H1 (cell line): ENCODE measurements around the gene C2CD2L. TPM values are rescaled to one million over a fixed set of nuclear protein-coding genes. Genes with fewer than 3 reads are reported as not detected.

Experiments used
- CTCF ChIA-PET: fragments of 300-600 bp; sonication (Branson Sonifier 250); formaldehyde crosslinking; loops from one replicate; lab custom pipeline; 2021; ENCODE audit not compliant: partially characterized antibody; lab: Charles Lee
- POLR2A ChIA-PET: fragments of 300-600 bp; sonication (Branson Sonifier 250); formaldehyde crosslinking; loops from one replicate; lab custom pipeline; 2021; ENCODE audit warnings: inconsistent platforms; ENCODE audit not compliant: partially characterized antibody; lab: Charles Lee
- DNase-seq, 2 experiments: peaks; one replicate each; pipeline versions ENCODE4 v3.0.0 to v3.0.0-alpha.2; 2010 to 2022; ENCODE audit warnings: low spot score in 2 of 2, low read depth in 1 of 2, mixed read lengths in 1 of 2
- FAIRE-seq: peaks from 2 replicates; lab custom pipeline; 2011; peaks lifted over from hg19 to GRCh38; lab: Jason Lieb, UNC
- H2AFZ ChIP-seq: 2 replicates; pipeline ENCODE4 v1.8.1; 2012; ENCODE audit warnings: low read length, inconsistent platforms
- H2AK5ac ChIP-seq: 2 replicates; pipeline ENCODE4 v1.6.1; 2013; ENCODE audit warnings: low read depth, low read length
- H2BK120ac ChIP-seq: replicated peaks from 2 replicates; pipeline ENCODE3; 2013; ENCODE audit warnings: low read depth, low read length, inconsistent platforms
- H2BK12ac ChIP-seq: 2 replicates; pipeline ENCODE4 v1.6.1; 2013; ENCODE audit warnings: low read depth, low read length
- H2BK15ac ChIP-seq: 2 replicates; pipeline ENCODE4 v1.6.1; 2013; ENCODE audit warnings: low read length
- H2BK20ac ChIP-seq: 2 replicates; pipeline ENCODE4 v1.6.1; 2013; ENCODE audit warnings: low read length
- H2BK5ac ChIP-seq: 2 replicates; pipeline ENCODE4 v1.6.1; 2013; ENCODE audit warnings: low read depth, low read length
- H3K14ac ChIP-seq: 2 replicates; pipeline ENCODE4 v1.6.1; 2013; ENCODE audit warnings: inconsistent platforms; ENCODE audit not compliant: insufficient read length
- H3K18ac ChIP-seq: 2 replicates; pipeline ENCODE4 v1.6.1; 2013; ENCODE audit warnings: low read length; ENCODE audit errors: extremely low read depth
- H3K23ac ChIP-seq: 2 replicates; pipeline ENCODE4 v1.6.1; 2013; ENCODE audit warnings: inconsistent platforms; ENCODE audit not compliant: insufficient read length
- H3K23me2 ChIP-seq: 2 replicates; pipeline ENCODE4 v1.6.1; 2013; ENCODE audit warnings: low read depth, low read length
- H3K27ac ChIP-seq: 2 replicates; pipeline ENCODE4 v1.6.1; 2011; ENCODE audit warnings: low read depth, low read length, inconsistent platforms
- H3K27me3 ChIP-seq, 4 experiments: replicated peaks in 1 of 4; 1 replicate in 1 of 4; 2 replicates in 3 of 4; pipeline versions ENCODE4 v1.6.1 to v1.8.1; 2011 to 2013; ENCODE audit warnings: low read length in 3 of 4, mild to moderate bottlenecking in 3 of 4, inconsistent platforms in 2 of 4, mixed read lengths in 2 of 4, moderate library complexity in 1 of 4; ENCODE audit not compliant: control insufficient read depth in 3 of 4, insufficient read depth in 3 of 4; ENCODE audit errors: extremely low read depth in 1 of 4
- H3K36me3 ChIP-seq, 4 experiments: 2 replicates each; pipeline versions ENCODE4 v1.6.1 to v1.8.1; 2011 to 2013; ENCODE audit warnings: mild to moderate bottlenecking in 4 of 4, low read length in 3 of 4, moderate library complexity in 2 of 4, control low read depth in 1 of 4, inconsistent platforms in 1 of 4; ENCODE audit not compliant: insufficient read depth in 4 of 4, control insufficient read depth in 2 of 4
- H3K4ac ChIP-seq: replicated peaks from 2 replicates; pipeline ENCODE3; 2013; ENCODE audit warnings: low read length, low read depth, mixed read lengths, inconsistent platforms; ENCODE audit not compliant: insufficient read length
- H3K4me1 ChIP-seq, 4 experiments: replicated peaks in 1 of 4; 1 replicate in 1 of 4; 2 replicates in 3 of 4; pipeline versions ENCODE4 v1.6.1 to v1.8.1; 2011 to 2013; ENCODE audit warnings: low read length in 3 of 4, inconsistent platforms in 2 of 4, mixed read lengths in 1 of 4; ENCODE audit not compliant: insufficient read depth in 4 of 4, control insufficient read depth in 3 of 4
- H3K4me2 ChIP-seq, 2 experiments: 2 replicates each; pipeline versions ENCODE4 v1.6.1 to v1.8.1; 2011 to 2013; ENCODE audit warnings: low read depth in 2 of 2, low read length in 2 of 2, control low read depth in 1 of 2, inconsistent platforms in 1 of 2, mild to moderate bottlenecking in 1 of 2; ENCODE audit not compliant: insufficient read depth in 1 of 2
- H3K4me3 ChIP-seq, 4 experiments: fragments of 200-600, 300-600 bp in 1 of 4; sonication (generic), shearing (Covaris generic), sonication (Bioruptor Twin) in 1 of 4; 2 replicates each; pipeline versions ENCODE4 v1.5.1 to v1.8.1; 2011 to 2016; ENCODE audit warnings: low read length in 4 of 4, low read depth in 3 of 4, control low read depth in 2 of 4, inconsistent platforms in 2 of 4, mild to moderate bottlenecking in 2 of 4, mixed read lengths in 1 of 4, moderate library complexity in 1 of 4; ENCODE audit not compliant: insufficient read depth in 2 of 4; ENCODE audit errors: extremely low read depth in 1 of 4
- H3K56ac ChIP-seq: replicated peaks from 2 replicates; pipeline ENCODE3; 2013; ENCODE audit warnings: low read depth, mild to moderate bottlenecking, mixed read lengths, low read length, inconsistent platforms; ENCODE audit not compliant: insufficient read length
- H3K79me1 ChIP-seq: 2 replicates; pipeline ENCODE4 v1.6.1; 2013; ENCODE audit warnings: low read depth, low read length, control low read depth
- H3K79me2 ChIP-seq, 2 experiments: 2 replicates each; pipeline versions ENCODE4 v1.6.1 to v1.8.1; 2012 to 2013; ENCODE audit warnings: low read length in 2 of 2, mild to moderate bottlenecking in 2 of 2, inconsistent platforms in 1 of 2; ENCODE audit not compliant: insufficient read depth in 2 of 2, control insufficient read depth in 1 of 2
- H3K9ac ChIP-seq, 4 experiments: replicated peaks in 1 of 4; 1 replicate in 1 of 4; 2 replicates in 3 of 4; pipeline versions ENCODE4 v1.6.1 to v1.8.1; 2011 to 2013; ENCODE audit warnings: low read depth in 3 of 4, low read length in 3 of 4, control low read depth in 2 of 4, mild to moderate bottlenecking in 2 of 4, moderate library complexity in 2 of 4, inconsistent platforms in 1 of 4; ENCODE audit errors: extremely low read depth in 1 of 4
- H3K9me3 ChIP-seq, 2 experiments: 2 replicates each; pipeline versions ENCODE4 v1.6.1 to v1.8.1; 2012 to 2013; ENCODE audit warnings: mild to moderate bottlenecking in 2 of 2, moderate library complexity in 2 of 2, control low read depth in 1 of 2, inconsistent platforms in 1 of 2, low read depth in 1 of 2, low read length in 1 of 2, mixed read lengths in 1 of 2; ENCODE audit not compliant: insufficient read depth in 2 of 2
- H4K20me1 ChIP-seq, 2 experiments: replicated peaks in 1 of 2; 2 replicates each; pipeline versions ENCODE3 to v1.8.1; 2011 to 2013; ENCODE audit warnings: inconsistent platforms in 2 of 2, low read length in 2 of 2, mild to moderate bottlenecking in 1 of 2; ENCODE audit not compliant: insufficient read depth in 2 of 2, control insufficient read depth in 1 of 2
- H4K5ac ChIP-seq: 2 replicates; pipeline ENCODE4 v1.6.1; 2013; ENCODE audit warnings: low read length, low read depth, mixed read lengths, inconsistent platforms; ENCODE audit not compliant: insufficient read length
- H4K8ac ChIP-seq: 2 replicates; pipeline ENCODE4 v1.8.0; 2013; ENCODE audit warnings: mild to moderate bottlenecking, moderate library complexity, low read length, inconsistent platforms; ENCODE audit not compliant: insufficient read depth; ENCODE audit errors: extremely low read depth
- H4K91ac ChIP-seq: replicated peaks from 2 replicates; pipeline ENCODE3; 2013; ENCODE audit warnings: low read length, mixed read lengths, inconsistent platforms; ENCODE audit not compliant: insufficient read length
- BACH1 ChIP-seq: IDR thresholded peaks from 2 replicates; pipeline ENCODE4 v1.6.1; 2012; ENCODE audit warnings: low read length, improper control_type of control experiment
- CEBPB ChIP-seq: IDR thresholded peaks from 2 replicates; pipeline ENCODE4 v1.6.1; 2012; ENCODE audit warnings: low read depth, low read length
- CHD1 ChIP-seq: IDR thresholded peaks from 2 replicates; pipeline ENCODE4 v1.6.1; 2012; ENCODE audit warnings: low read depth, low read length, improper control_type of control experiment
- CREB1 ChIP-seq: IDR thresholded peaks from 2 replicates; pipeline ENCODE4 v1.6.1; 2012; ENCODE audit warnings: inconsistent platforms
- CTCF ChIP-seq, 3 experiments: IDR thresholded peaks; 1 replicate in 2 of 3; 2 replicates in 1 of 3; pipeline versions ENCODE4 v1.5.1 to v1.6.1; 2011; ENCODE audit warnings: low read length in 3 of 3, mild to moderate bottlenecking in 3 of 3, inconsistent platforms in 2 of 3, low read depth in 1 of 3, moderate library complexity in 1 of 3; ENCODE audit not compliant: insufficient read depth in 1 of 3; ENCODE audit errors: control extremely low read depth in 1 of 3
- EGR1 ChIP-seq: IDR thresholded peaks from 2 replicates; pipeline ENCODE4 v1.6.1; 2011; ENCODE audit warnings: low read depth, low read length, borderline replicate concordance
- HDAC6 ChIP-seq: IDR thresholded peaks from one replicate; pipeline ENCODE4 v1.7.1; 2012; ENCODE audit warnings: low read depth, mild to moderate bottlenecking, inconsistent platforms, low read length, moderate library complexity
- JUN ChIP-seq: IDR thresholded peaks from 2 replicates; pipeline ENCODE4 v1.6.1; 2011; ENCODE audit warnings: low read depth, mild to moderate bottlenecking, improper control_type of control experiment, low read length
- RFX5 ChIP-seq: IDR thresholded peaks from 2 replicates; pipeline ENCODE4 v1.6.1; 2011; ENCODE audit warnings: low read depth, low read length, improper control_type of control experiment, borderline replicate concordance
- SIN3A ChIP-seq, 2 experiments: IDR thresholded peaks in 1 of 2; conservative IDR thresholded peaks in 1 of 2; 2 replicates each; pipeline ENCODE4 v1.6.1; 2011 to 2012; ENCODE audit warnings: low read length in 2 of 2, improper control_type of control experiment in 1 of 2, low read depth in 1 of 2, mild to moderate bottlenecking in 1 of 2
- SIX5 ChIP-seq: IDR thresholded peaks from 2 replicates; pipeline ENCODE4 v1.6.1; 2011; ENCODE audit warnings: mild to moderate bottlenecking, low read depth, low read length
- WGBS, 2 experiments: shearing (Covaris generic) in 1 of 2; methylation state at CpG; one replicate each; pipeline versions ENCODE4 v1.1.6 to v1.1.7; 2013 to 2015; ENCODE audit warnings: low lambda C conversion rate in 2 of 2, mixed read lengths in 2 of 2, inconsistent platforms in 1 of 2, low coverage in 1 of 2, missing lambda C conversion rate in 1 of 2; ENCODE audit not compliant: insufficient replicate concordance in 2 of 2, insufficient coverage in 1 of 2, insufficient read length in 1 of 2; ENCODE audit errors: extremely low coverage in 1 of 2, missing lambda C conversion rate in 1 of 2; 5-methylcytosine and 5-hydroxymethylcytosine counted together
- polyA plus RNA-seq, 7 experiments: library from polyadenylated mRNA; depleted of rRNA in 3 of 7; stranded (reverse) in 5 of 7; unstranded in 2 of 7; fragments of >200 nt in 5 of 7; fragments of 200-250 nt in 2 of 7; gene quantifications; 1 replicate in 5 of 7; 2 replicates in 1 of 7; 4 replicates in 1 of 7; pipeline versions ENCODE4 v1.2.1 to v1.2.3, GENCODE V29; 2011 to 2013; ENCODE audit warnings: missing spikeins in 2 of 7, mixed read lengths in 2 of 7
- total RNA-seq: library from RNA; stranded (reverse); fragmentation: NEBNext Ultra II Directional; extraction: Animal tissue kit (Norgen Biotek cat#: 25700); gene quantifications from 2 replicates; pipeline ENCODE4 v1.2.1, GENCODE V29; 2021

Gene C2CD2L
- total and polyA plus RNA-seq, 2 of the 8 experiments (the other 6 are each of a cell fraction or from before 2014, with no cell fraction given), result 2.5 to 4.0 TPM

DNA sequence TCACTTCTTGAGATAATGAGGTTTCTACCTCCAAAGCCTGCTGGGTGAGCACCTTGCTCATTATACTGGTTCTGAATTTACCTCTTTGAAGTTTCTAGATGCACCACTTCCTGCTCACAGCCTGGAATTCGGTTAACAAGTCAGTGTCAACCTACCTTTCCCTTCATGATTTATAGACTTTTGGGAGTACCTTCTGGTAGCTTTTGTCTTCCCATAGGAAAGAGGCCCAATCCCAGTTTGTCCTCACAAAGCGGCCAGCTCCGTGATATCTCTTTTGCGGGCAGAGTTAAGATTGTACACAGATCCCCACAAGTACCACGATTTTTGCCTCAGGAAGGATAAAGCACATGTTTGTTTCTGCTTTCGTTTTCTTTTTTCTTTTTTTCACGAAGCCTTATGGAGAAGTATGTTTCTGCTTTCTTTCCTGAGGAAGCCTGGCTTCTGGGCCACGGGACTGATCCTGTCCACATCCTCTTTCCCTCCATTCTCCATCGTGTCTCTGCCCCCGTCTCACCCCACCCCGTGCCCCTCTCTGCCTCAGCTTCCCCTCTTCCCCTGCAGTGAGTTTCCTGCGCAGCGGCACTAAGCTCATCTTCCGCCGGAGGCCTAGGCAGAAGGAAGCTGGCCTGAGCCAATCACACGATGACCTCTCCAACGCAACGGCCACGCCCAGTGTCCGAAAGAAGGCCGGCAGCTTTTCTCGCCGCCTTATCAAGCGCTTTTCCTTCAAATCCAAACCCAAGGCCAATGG lies 8.5 kb downstream of the C2CD2L start:
- Histone ChIP-seq H3K14ac (no peak overlapping the region), H4K5ac (no peak overlapping the region), H4K91ac (no peak overlapping the region), H3K4ac (no peak overlapping the region), H2BK12ac (no peak overlapping the region), H4K20me1 (no peaks in the 10 kb centered on the region), H4K8ac (no peak overlapping the region), H2AFZ (no peak overlapping the region), H2BK120ac (no peak overlapping the region), H3K9me3 (no peaks in the 10 kb centered on the region), H3K4me1 (peaks cover 0 to 4% (median 1%) of the 10 kb centered on the region in 4 experiments; a peak in 2 of 7 replicates), H2BK20ac (no peak overlapping the region; the same call in 1 of the 2 replicates), H3K18ac (no peak overlapping the region), H3K79me1 (no peaks in the 10 kb centered on the region), H3K23me2 (no peaks in the 10 kb centered on the region), H3K27me3 (no peaks in the 10 kb centered on the region), H3K56ac (no peak overlapping the region), H3K23ac (no peak overlapping the region), H2BK5ac (no peak overlapping the region), H3K9ac (no peak overlapping the region), H2BK15ac (no peak overlapping the region), H2AK5ac (no peak overlapping the region), H3K4me2 (no peak overlapping the region), H3K4me3 (no peak overlapping the region), H3K79me2 (no peaks in the 10 kb centered on the region), H3K36me3 (no peaks in the 10 kb centered on the region; a peak in 1 of 8 replicates), H3K27ac (no peak overlapping the region)
- POLR2A ChIA-PET, result interaction anchor here (0.9 to 2.1 kb wide), 3 partner anchors 9 to 22 kb away, joined by 3 to 14 read pairs (median 10); partner anchors contain the start of gene C2CD2L
- DNase-seq, result no peak
- CTCF ChIA-PET, result interaction anchor here (0.6 to 2.0 kb wide), 8 partner anchors 11 to 207 kb away, joined by 3 to 5 read pairs (median 3); no protein-coding TSS in a partner anchor
- no peak for FAIRE-seq
- WGBS, 2 experiments, result 85% methylated on average over 22 of the region's 24 CpGs; no CpG with 5 or more reads in 1 of the 2 experiments
- no peak for TF ChIP-seq HDAC6
- no peak for TF ChIP-seq BACH1
- no peak for TF ChIP-seq CEBPB
- no peak for TF ChIP-seq CTCF (IDR thresholded peaks at IDR 0.05; ENCODE audit: control extremely low read depth in 1 of 3, insufficient read depth in 1 of 3, low read depth in 1 of 3, low read length in 3 of 3)
- TF ChIP-seq SIX5, result no peak
- TF ChIP-seq CREB1, result no peak
- no peak for TF ChIP-seq SIN3A (conservative IDR thresholded peaks at IDR 0.05 in 1 of 2, IDR thresholded peaks at IDR 0.05 in 1 of 2; ENCODE audit: low read depth in 1 of 2, low read length in 2 of 2)
- TF ChIP-seq RFX5, result no peak
- no peak for TF ChIP-seq EGR1
- TF ChIP-seq CHD1, result no peak
- TF ChIP-seq JUN, result no peak
